ENCODE data around the gene SCGB1C2.

SCGB1C2 gene

GRCh38 chr17:151886-152859 lies 14.8 kb downstream of the SCGB1C2 start:
- no peak overlapping the region for H3K4me3 ChIP-seq (ENCODE audit: control insufficient read depth, low read depth, low read length)
- TF ChIP-seq CTCF (conservative IDR thresholded peaks at IDR 0.05; ENCODE audit: control insufficient read depth, insufficient read depth, low read depth, low read length), result no peak
- DNase-seq (ENCODE audit: low read depth), result no peak

- H3K4me3 ChIP-seq (ENCODE audit: control insufficient read depth, low read depth, low read length), result no peak overlapping the region
- DNase-seq (ENCODE audit: low read depth), result no peak
- TF ChIP-seq CTCF (conservative IDR thresholded peaks at IDR 0.05; ENCODE audit: control insufficient read depth, insufficient read depth, low read depth, low read length), result no peak
Measured at GRCh38 chr17:152860-153420, 15.6 kb downstream of the SCGB1C2 start.

GRCh38 chr17:153851-154250 lies 16.5 kb downstream of the SCGB1C2 start:
- DNase-seq (ENCODE audit: low read depth), result no peak
- no peak for TF ChIP-seq CTCF (conservative IDR thresholded peaks at IDR 0.05; ENCODE audit: control insufficient read depth, insufficient read depth, low read depth, low read length)
- no peak overlapping the region for H3K4me3 ChIP-seq (ENCODE audit: control insufficient read depth, low read depth, low read length)

GRCh38 chr17:155576-155975 lies 18.2 kb downstream of the SCGB1C2 start:
- no peak for TF ChIP-seq CTCF (conservative IDR thresholded peaks at IDR 0.05; ENCODE audit: control insufficient read depth, insufficient read depth, low read depth, low read length)
- no peak for DNase-seq (ENCODE audit: low read depth)

GRCh38 chr17:156094-156621 lies 18.8 kb downstream of the SCGB1C2 start:
- H3K4me3 ChIP-seq (ENCODE audit: control insufficient read depth, low read depth, low read length), result no peak overlapping the region
- TF ChIP-seq CTCF (conservative IDR thresholded peaks at IDR 0.05; ENCODE audit: control insufficient read depth, insufficient read depth, low read depth, low read length), result no peak
- no peak for DNase-seq (ENCODE audit: low read depth)

More at GRCh38 chr17:155576-155975, 18.2 kb downstream of the SCGB1C2 start:
- no peak overlapping the region for H3K4me3 ChIP-seq (ENCODE audit: control insufficient read depth, low read depth, low read length)

GRCh38 chr17:156946-157345 lies 19.6 kb downstream of the SCGB1C2 start:
- no peak overlapping the region for H3K4me3 ChIP-seq (ENCODE audit: control insufficient read depth, low read depth, low read length)
- TF ChIP-seq CTCF (conservative IDR thresholded peaks at IDR 0.05; ENCODE audit: control insufficient read depth, insufficient read depth, low read depth, low read length), result no peak
- DNase-seq (ENCODE audit: low read depth), result no peak
